ENCODE data around the gene ATP2A1.

The ATP2A1 gene

DNA sequence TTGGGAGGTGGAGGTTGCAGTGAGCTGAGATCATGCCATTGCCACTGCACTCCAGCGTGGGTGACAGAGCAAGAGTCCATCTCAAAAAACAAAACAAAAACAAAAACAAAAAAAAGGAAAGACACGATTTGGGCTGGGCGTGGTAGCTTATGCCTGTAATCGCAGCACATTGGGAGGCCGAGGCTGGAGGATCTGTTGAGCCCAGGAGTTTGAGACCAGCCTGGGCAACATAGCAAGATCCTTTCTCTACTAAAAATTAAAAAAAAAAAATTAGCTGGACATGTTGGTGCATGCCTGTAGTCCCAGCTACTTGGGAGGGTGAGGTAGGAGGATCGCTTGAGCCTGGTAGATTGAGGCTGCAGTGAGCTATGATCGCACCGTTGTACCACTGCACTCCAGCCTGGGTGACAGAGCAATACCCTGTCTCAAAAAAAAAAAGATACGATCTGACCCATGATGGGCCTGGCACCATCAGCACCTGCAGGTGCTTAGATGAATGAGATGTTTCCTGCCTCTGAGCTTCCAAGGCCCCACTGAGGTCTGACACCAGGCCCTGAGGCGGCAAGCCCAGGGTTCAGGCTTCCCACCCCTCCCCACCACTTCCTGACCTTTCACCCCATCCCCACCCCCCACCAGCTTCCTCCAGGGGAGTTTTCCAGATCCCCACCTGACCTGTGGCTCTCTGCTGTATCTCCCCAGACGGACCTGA is 21.7 kb downstream of the ATP2A1 start:
- H3K4me3 ChIP-seq (replicated peaks; ENCODE audit: low read depth, low read length), result no peak overlapping the region
- DNase-seq (ENCODE audit: low read depth), result no peak
- TF ChIP-seq, protein P1, sequence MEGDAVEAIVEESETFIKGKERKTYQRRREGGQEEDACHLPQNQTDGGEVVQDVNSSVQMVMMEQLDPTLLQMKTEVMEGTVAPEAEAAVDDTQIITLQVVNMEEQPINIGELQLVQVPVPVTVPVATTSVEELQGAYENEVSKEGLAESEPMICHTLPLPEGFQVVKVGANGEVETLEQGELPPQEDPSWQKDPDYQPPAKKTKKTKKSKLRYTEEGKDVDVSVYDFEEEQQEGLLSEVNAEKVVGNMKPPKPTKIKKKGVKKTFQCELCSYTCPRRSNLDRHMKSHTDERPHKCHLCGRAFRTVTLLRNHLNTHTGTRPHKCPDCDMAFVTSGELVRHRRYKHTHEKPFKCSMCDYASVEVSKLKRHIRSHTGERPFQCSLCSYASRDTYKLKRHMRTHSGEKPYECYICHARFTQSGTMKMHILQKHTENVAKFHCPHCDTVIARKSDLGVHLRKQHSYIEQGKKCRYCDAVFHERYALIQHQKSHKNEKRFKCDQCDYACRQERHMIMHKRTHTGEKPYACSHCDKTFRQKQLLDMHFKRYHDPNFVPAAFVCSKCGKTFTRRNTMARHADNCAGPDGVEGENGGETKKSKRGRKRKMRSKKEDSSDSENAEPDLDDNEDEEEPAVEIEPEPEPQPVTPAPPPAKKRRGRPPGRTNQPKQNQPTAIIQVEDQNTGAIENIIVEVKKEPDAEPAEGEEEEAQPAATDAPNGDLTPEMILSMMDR (IDR thresholded peaks at IDR 0.05; ENCODE audit: low read length, missing control alignments), result no peak

DNA sequence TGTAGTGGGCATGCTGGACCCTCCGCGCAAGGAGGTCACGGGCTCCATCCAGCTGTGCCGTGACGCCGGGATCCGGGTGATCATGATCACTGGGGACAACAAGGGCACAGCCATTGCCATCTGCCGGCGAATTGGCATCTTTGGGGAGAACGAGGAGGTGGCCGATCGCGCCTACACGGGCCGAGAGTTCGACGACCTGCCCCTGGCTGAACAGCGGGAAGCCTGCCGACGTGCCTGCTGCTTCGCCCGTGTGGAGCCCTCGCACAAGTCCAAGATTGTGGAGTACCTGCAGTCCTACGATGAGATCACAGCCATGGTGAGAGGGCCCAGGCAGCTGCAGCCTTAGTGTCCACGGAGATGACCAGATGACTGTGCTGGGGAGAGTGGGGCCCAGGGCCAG is 22.3 kb downstream of the ATP2A1 start:
- no peak for DNase-seq (ENCODE audit: low read depth)
- TF ChIP-seq, protein P1 (IDR thresholded peaks at IDR 0.05; ENCODE audit: low read length, missing control alignments), result no peak

DNA sequence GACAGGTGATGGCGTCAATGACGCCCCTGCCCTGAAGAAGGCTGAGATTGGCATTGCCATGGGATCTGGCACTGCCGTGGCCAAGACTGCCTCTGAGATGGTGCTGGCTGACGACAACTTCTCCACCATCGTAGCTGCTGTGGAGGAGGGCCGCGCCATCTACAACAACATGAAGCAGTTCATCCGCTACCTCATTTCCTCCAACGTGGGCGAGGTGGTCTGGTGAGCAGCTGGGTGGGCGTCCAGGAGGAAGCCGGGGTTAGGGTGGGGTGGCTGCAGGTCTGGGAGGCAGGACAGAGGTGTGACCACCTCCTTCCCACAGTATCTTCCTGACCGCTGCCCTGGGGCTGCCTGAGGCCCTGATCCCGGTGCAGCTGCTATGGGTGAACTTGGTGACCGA is 23.6 kb downstream of the ATP2A1 start:
- no peak overlapping the region for H3K4me3 ChIP-seq (replicated peaks; ENCODE audit: low read depth, low read length)
- TF ChIP-seq, protein P1 (IDR thresholded peaks at IDR 0.05; ENCODE audit: low read length, missing control alignments), result no peak
- DNase-seq (ENCODE audit: low read depth), result no peak

More for the DNA sequence above, 22.3 kb downstream of the ATP2A1 start:
- H3K4me3 ChIP-seq (replicated peaks; ENCODE audit: low read depth, low read length), result no peak overlapping the region

DNA sequence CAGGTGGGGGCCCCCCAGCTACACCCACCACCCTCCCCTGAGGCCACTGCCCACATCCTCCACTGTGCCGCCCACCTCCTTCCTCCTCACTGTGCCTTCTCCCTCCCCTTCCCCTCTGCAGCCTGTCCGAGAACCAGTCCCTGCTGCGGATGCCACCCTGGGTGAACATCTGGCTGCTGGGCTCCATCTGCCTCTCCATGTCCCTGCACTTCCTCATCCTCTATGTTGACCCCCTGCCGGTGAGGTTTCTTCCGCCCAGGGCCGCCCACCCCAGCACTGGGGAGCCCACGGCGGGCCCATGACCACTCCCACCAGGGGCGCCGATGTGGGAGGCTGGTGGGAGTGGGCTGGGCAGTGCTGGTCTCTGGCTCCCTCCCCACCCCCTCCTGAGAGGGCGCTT is 24.6 kb downstream of the ATP2A1 start:
- no peak overlapping the region for H3K4me3 ChIP-seq (replicated peaks; ENCODE audit: low read depth, low read length)
- TF ChIP-seq, protein P1 (IDR thresholded peaks at IDR 0.05; ENCODE audit: low read length, missing control alignments), result no peak
- DNase-seq (ENCODE audit: low read depth), result no peak

DNA sequence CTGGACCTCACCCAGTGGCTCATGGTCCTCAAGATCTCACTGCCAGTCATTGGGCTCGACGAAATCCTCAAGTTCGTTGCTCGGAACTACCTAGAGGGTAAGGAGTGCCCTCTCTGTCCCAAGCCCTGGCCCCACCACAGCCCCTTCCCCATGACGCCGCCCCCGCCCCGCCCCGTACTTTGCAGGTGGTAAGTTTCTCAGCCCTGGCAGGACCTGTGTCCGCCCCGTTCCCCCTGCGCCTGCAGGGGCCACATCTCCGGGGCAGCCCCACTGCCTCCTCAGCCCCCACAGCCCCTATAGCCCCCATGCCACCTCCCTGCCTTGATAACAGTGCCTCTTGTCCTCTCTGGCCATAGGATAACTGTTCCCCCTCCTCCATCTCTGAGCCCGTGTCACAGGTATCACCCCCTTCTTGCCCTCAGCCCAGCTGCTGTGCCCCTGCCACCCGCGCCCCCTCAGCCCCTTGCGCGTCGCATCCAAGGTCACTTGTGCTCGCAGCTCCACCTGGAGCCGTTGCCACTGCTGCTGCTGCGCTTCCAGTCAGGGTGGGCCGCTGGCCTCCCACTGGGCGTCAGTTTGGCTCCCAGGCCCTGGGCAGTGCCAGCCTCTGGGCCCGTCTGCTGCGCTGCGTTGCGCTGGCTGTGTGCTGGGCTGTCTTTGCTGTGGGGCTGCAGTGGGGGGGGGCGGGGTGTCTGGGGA is 25.2 kb downstream of the ATP2A1 start:
- H3K4me3 ChIP-seq (replicated peaks; ENCODE audit: low read depth, low read length), result no peak overlapping the region
- TF ChIP-seq, protein P1 (IDR thresholded peaks at IDR 0.05; ENCODE audit: low read length, missing control alignments), result no peak
- DNase-seq (ENCODE audit: low read depth), result no peak

DNA sequence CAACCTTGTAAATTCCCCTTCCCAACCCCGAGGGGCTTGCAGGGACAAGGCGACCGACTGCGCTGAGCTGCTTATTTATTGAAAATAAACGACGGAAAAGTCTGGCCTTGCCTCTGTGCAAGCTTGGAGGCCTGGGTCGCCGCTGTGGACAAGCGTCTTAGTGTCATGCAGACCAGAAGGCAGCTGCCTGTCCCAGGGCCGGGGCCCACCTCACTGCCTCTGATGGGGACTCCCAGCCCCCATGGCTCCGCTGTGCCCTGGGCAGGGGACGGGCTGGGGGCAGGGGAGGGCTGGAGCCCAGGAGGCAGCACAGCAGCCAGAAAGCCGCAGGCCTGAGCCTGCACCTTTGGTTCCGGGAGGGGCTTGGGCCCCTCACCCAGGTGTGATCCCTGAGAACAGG is 26.1 kb downstream of the ATP2A1 start:
- TF ChIP-seq, protein P1 (IDR thresholded peaks at IDR 0.05; ENCODE audit: low read length, missing control alignments), result no peak
- no peak for DNase-seq (ENCODE audit: low read depth)
- no peak overlapping the region for H3K4me3 ChIP-seq (replicated peaks; ENCODE audit: low read depth, low read length)
